H9 (cell line): ENCODE measurements around the gene ATP10B. TPM values are rescaled to one million over a fixed set of nuclear protein-coding genes. Genes with fewer than 3 reads are reported as not detected.

Experiments
- DNase-seq: peaks from one replicate; pipeline ENCODE4 v3.0.0-alpha.2; 2017
- H2AFZ ChIP-seq: one replicate; pipeline ENCODE4 v1.6.1; 2013; ENCODE audit warnings: mild to moderate bottlenecking, low read length, control low read depth, moderate library complexity
- H2AK5ac ChIP-seq: 2 replicates; pipeline ENCODE4 v1.6.1; 2013; ENCODE audit warnings: low read length, control low read depth, mixed read lengths; ENCODE audit not compliant: insufficient read length
- H2BK120ac ChIP-seq: one replicate; pipeline ENCODE4 v1.6.1; 2013; ENCODE audit warnings: low read depth, mild to moderate bottlenecking, low read length, control low read depth, inconsistent platforms; ENCODE audit not compliant: poor library complexity, severe bottlenecking
- H2BK12ac ChIP-seq: 2 replicates; pipeline ENCODE4 v1.6.1; 2013; ENCODE audit warnings: low read length, control low read depth, mixed read lengths, low read depth; ENCODE audit not compliant: insufficient read length
- H2BK15ac ChIP-seq: 2 replicates; pipeline ENCODE4 v1.6.1; 2013; ENCODE audit warnings: low read depth, low read length, control low read depth
- H2BK20ac ChIP-seq: one replicate; pipeline ENCODE4 v1.6.1; 2013; ENCODE audit warnings: low read depth, mild to moderate bottlenecking, low read length, control low read depth, inconsistent platforms; ENCODE audit not compliant: poor library complexity, severe bottlenecking
- H2BK5ac ChIP-seq: 2 replicates; pipeline ENCODE4 v1.6.1; 2013; ENCODE audit warnings: low read length, control low read depth, mixed read lengths; ENCODE audit not compliant: insufficient read length
- H3K14ac ChIP-seq: 2 replicates; pipeline ENCODE4 v1.6.1; 2013; ENCODE audit warnings: low read length, control low read depth; ENCODE audit not compliant: insufficient read depth
- H3K18ac ChIP-seq: 2 replicates; pipeline ENCODE4 v1.6.1; 2013; ENCODE audit warnings: low read depth, mild to moderate bottlenecking, mixed read lengths, low read length, control low read depth; ENCODE audit not compliant: insufficient read length
- H3K23ac ChIP-seq: 2 replicates; pipeline ENCODE4 v1.6.1; 2013; ENCODE audit warnings: low read length, control low read depth, mixed read lengths, low read depth; ENCODE audit not compliant: insufficient read length
- H3K23me2 ChIP-seq: 2 replicates; pipeline ENCODE4 v1.6.1; 2013; ENCODE audit warnings: low read depth, mild to moderate bottlenecking, mixed read lengths, low read length, control low read depth; ENCODE audit not compliant: insufficient read length, poor library complexity, severe bottlenecking
- H3K27ac ChIP-seq: 2 replicates; pipeline ENCODE4 v1.5.1; 2013; ENCODE audit warnings: low read length, control low read depth, mixed read lengths, low read depth; ENCODE audit not compliant: insufficient read length
- H3K27me3 ChIP-seq: 2 replicates; pipeline ENCODE4 v1.6.1; 2013; ENCODE audit warnings: low read length, control low read depth, inconsistent platforms; ENCODE audit not compliant: insufficient read depth
- H3K4ac ChIP-seq: 2 replicates; pipeline ENCODE4 v1.6.1; 2013; ENCODE audit warnings: low read depth, mild to moderate bottlenecking, control low read depth, inconsistent platforms, low read length, moderate library complexity
- H3K4me1 ChIP-seq: 2 replicates; pipeline ENCODE4 v1.6.1; 2013; ENCODE audit warnings: low read length, control low read depth, inconsistent platforms; ENCODE audit not compliant: insufficient read depth
- H3K4me2 ChIP-seq: 2 replicates; pipeline ENCODE4 v1.6.1; 2013; ENCODE audit warnings: low read length, control low read depth, mixed read lengths; ENCODE audit not compliant: insufficient read length, insufficient read depth
- H3K56ac ChIP-seq: 2 replicates; pipeline ENCODE4 v1.6.1; 2013; ENCODE audit warnings: low read depth, mild to moderate bottlenecking, mixed read lengths, low read length, control low read depth; ENCODE audit not compliant: insufficient read length
- H3K79me1 ChIP-seq: 2 replicates; pipeline ENCODE4 v1.6.1; 2013; ENCODE audit warnings: low read depth, mild to moderate bottlenecking, moderate library complexity, low read length, control low read depth, inconsistent platforms; ENCODE audit not compliant: insufficient read depth, poor library complexity, severe bottlenecking
- H3K79me2 ChIP-seq: 2 replicates; pipeline ENCODE4 v1.6.1; 2013; ENCODE audit warnings: low read length, control low read depth, inconsistent platforms; ENCODE audit not compliant: insufficient read depth
- H3K9ac ChIP-seq: 2 replicates; pipeline ENCODE4 v1.6.1; 2013; ENCODE audit warnings: low read length, control low read depth, mixed read lengths; ENCODE audit not compliant: insufficient read length; ENCODE audit errors: extremely low read depth
- H3K9me3 ChIP-seq: one replicate; pipeline ENCODE4 v1.6.1; 2013; ENCODE audit warnings: low read depth, low read length, inconsistent platforms; ENCODE audit not compliant: control insufficient read depth
- H3T11ph ChIP-seq: one replicate; pipeline ENCODE4 v1.6.1; 2013; ENCODE audit warnings: mild to moderate bottlenecking, low read length, control low read depth, inconsistent platforms
- H4K20me1 ChIP-seq: one replicate; pipeline ENCODE4 v1.6.1; 2013; ENCODE audit not compliant: control insufficient read depth, insufficient read length, insufficient read depth
- H4K5ac ChIP-seq: 2 replicates; pipeline ENCODE4 v1.6.1; 2013; ENCODE audit warnings: low read depth, mild to moderate bottlenecking, mixed read lengths, low read length, control low read depth; ENCODE audit not compliant: insufficient read length
- H4K8ac ChIP-seq: replicated peaks from 2 replicates; pipeline ENCODE4 v1.6.1; 2013; ENCODE audit warnings: low read length, control low read depth, mixed read lengths, low read depth; ENCODE audit not compliant: insufficient read length
- H4K91ac ChIP-seq: 2 replicates; pipeline ENCODE4 v1.6.1; 2013; ENCODE audit warnings: low read depth, mild to moderate bottlenecking, moderate library complexity, mixed read lengths, low read length, control low read depth; ENCODE audit not compliant: insufficient read length
- H3K27ac Mint-ChIP-seq, 3 experiments: 2 replicates in 2 of 3; 3 replicates in 1 of 3; pipeline ENCODE4 v1.8.0; 2020 to 2021; ENCODE audit warnings: mixed read lengths in 3 of 3, mild to moderate bottlenecking in 1 of 3, moderate library complexity in 1 of 3
- H3K27me3 Mint-ChIP-seq: 2 replicates; pipeline ENCODE4 v1.8.0; 2021; ENCODE audit warnings: low read depth, mild to moderate bottlenecking, moderate library complexity, mixed read lengths
- H3K36me3 Mint-ChIP-seq, 3 experiments: 2 replicates in 2 of 3; 3 replicates in 1 of 3; pipeline ENCODE4 v1.8.0; 2020 to 2021; ENCODE audit warnings: low read depth in 3 of 3, mixed read lengths in 3 of 3; ENCODE audit not compliant: insufficient read depth in 1 of 3
- H3K4me1 Mint-ChIP-seq, 2 experiments: 2 replicates each; pipeline ENCODE4 v1.8.0; 2020; ENCODE audit warnings: mixed read lengths in 2 of 2
- H3K4me3 Mint-ChIP-seq, 2 experiments: 2 replicates in 1 of 2; 3 replicates in 1 of 2; pipeline ENCODE4 v1.8.0; 2020 to 2021; ENCODE audit warnings: mild to moderate bottlenecking in 2 of 2, mixed read lengths in 2 of 2, moderate library complexity in 1 of 2
- H3K9me3 Mint-ChIP-seq, 2 experiments: 2 replicates in 1 of 2; 3 replicates in 1 of 2; pipeline ENCODE4 v1.8.0; 2020; ENCODE audit warnings: mild to moderate bottlenecking in 2 of 2, mixed read lengths in 2 of 2, moderate library complexity in 1 of 2
- WGBS: extraction: QIAGEN DNeasy Blood & Tissue Kit; methylation state at CpG from one replicate; pipeline ENCODE4 v1.1.7; 2013; ENCODE audit warnings: missing lambda C conversion rate, low lambda C conversion rate, mixed read lengths; ENCODE audit not compliant: insufficient read length; ENCODE audit errors: extremely low coverage; 5-methylcytosine and 5-hydroxymethylcytosine counted together
- total RNA-seq: library from RNA; stranded (reverse); gene quantifications from 2 replicates; pipeline ENCODE4 v1.2.1, GENCODE V29; 2021
- TF ChIP-seq, protein P1 (sequence below): fragments of 200-600 bp; sonication (generic); conservative IDR thresholded peaks from 3 replicates; pipeline ENCODE4 v1.8.0; 2021; ENCODE audit warnings: antibody characterized with exemption, mild to moderate bottlenecking

Gene ATP10B
- total RNA-seq, 1 experiment from 2014 or later, result 0.42 TPM

DNA sequence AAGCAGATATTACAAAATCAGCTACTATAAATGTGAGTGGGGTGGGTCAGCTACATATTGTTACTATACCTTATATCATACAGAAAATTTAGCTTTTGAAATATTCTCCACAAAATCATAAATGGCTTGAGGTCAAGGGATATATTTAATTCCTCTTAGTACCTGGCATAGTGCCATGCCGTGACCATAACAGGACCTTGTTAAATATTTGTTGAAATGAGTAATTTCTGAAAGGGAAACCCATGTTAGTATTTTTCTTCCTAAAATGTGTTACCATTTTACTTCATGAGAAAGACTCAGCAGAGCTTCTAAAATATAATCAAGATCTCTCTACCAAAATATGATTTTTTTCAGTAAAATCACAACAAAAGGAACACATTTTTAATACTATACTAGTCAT lies 14.8 kb downstream of the ATP10B start:
- TF ChIP-seq, protein P1, sequence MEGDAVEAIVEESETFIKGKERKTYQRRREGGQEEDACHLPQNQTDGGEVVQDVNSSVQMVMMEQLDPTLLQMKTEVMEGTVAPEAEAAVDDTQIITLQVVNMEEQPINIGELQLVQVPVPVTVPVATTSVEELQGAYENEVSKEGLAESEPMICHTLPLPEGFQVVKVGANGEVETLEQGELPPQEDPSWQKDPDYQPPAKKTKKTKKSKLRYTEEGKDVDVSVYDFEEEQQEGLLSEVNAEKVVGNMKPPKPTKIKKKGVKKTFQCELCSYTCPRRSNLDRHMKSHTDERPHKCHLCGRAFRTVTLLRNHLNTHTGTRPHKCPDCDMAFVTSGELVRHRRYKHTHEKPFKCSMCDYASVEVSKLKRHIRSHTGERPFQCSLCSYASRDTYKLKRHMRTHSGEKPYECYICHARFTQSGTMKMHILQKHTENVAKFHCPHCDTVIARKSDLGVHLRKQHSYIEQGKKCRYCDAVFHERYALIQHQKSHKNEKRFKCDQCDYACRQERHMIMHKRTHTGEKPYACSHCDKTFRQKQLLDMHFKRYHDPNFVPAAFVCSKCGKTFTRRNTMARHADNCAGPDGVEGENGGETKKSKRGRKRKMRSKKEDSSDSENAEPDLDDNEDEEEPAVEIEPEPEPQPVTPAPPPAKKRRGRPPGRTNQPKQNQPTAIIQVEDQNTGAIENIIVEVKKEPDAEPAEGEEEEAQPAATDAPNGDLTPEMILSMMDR, result no peak
- Mint-ChIP-seq H3K27me3 (no peaks in the 10 kb centered on the region), H3K36me3 (peaks cover 0 to 8% (median 0%) of the 10 kb centered on the region in 3 experiments; a peak in 2 of 7 replicates), H3K9me3 (peaks cover 0 to 7% of the 10 kb centered on the region in 2 experiments; a peak in 2 of 5 replicates), H3K4me1 (no peaks in the 10 kb centered on the region), H3K27ac (no peak overlapping the region), H3K4me3 (no peak overlapping the region)
- Histone ChIP-seq H3K79me2 (no peaks in the 10 kb centered on the region), H3T11ph (no peak overlapping the region), H3K4ac (no peak overlapping the region), H2AFZ (no peak overlapping the region), H3K9ac (no peak overlapping the region), H3K79me1 (no peaks in the 10 kb centered on the region), H3K23ac (no peak overlapping the region), H2BK12ac (no peak overlapping the region), H4K91ac (no peak overlapping the region), H2AK5ac (no peak overlapping the region), H3K18ac (no peak overlapping the region), H3K9me3 (no peaks in the 10 kb centered on the region), H3K23me2 (no peaks in the 10 kb centered on the region), H4K8ac (no peak overlapping the region), H3K27me3 (no peaks in the 10 kb centered on the region), H2BK5ac (no peak overlapping the region), H3K27ac (no peak overlapping the region), H3K4me1 (no peaks in the 10 kb centered on the region), H3K56ac (no peak overlapping the region), H4K5ac (no peak overlapping the region), H2BK20ac (no peak overlapping the region), H3K14ac (no peak overlapping the region), H3K4me2 (no peak overlapping the region), H4K20me1 (no peaks in the 10 kb centered on the region), H2BK15ac (no peak overlapping the region), H2BK120ac (no peak overlapping the region)
- whole genome bisulfite sequencing, result no CpG with 5 or more reads among the region's 1 CpG
- DNase-seq, result no peak
